DMS 273 (cell line): Measurements from ENCODE around the gene VGLL4.
"Not testable (repeated sequence)": the region's sequence is repeated elsewhere in the genome, so short reads cannot be mapped to it uniquely, and the experiment has no call there.

Experiments used
- DNase-seq: peaks from one replicate; lab custom pipeline; 2025; ENCODE audit not compliant: unreplicated experiment; lab: John Stamatoyannopoulos, UW

Gene VGLL4, protein sequence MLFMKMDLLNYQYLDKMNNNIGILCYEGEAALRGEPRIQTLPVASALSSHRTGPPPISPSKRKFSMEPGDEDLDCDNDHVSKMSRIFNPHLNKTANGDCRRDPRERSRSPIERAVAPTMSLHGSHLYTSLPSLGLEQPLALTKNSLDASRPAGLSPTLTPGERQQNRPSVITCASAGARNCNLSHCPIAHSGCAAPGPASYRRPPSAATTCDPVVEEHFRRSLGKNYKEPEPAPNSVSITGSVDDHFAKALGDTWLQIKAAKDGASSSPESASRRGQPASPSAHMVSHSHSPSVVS

DNA sequence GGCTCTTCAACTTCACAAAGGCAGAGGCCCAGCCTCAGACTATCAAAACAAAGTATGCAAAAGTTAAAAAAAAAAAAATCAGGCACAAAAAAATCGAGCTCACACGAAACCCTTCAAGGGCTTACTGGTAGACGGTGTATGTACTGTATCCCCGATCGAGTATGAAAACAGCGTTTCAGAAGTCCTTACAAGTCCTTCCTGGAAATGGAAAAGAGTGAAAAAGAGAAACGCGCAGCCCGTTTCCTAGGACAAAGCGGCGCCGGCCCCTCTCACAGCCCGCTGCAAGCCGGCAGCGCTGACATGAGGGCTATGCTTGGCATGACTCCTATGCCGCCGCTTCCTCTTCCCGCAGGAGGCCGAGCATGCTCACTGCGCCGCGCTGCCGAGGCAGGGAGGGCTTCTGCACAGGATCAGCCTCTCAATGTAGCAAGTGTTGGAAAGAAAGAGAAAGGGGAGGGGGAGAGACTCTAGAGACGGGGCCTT, at the start of gene VGLL4:
TSS of gene VGLL4 (minus strand) at position 311 of the 483 bp plus-strand sequence. CDS start 397 bp downstream, outside the sequence.
- peak; percentile 94 for DNase-seq

DNA sequence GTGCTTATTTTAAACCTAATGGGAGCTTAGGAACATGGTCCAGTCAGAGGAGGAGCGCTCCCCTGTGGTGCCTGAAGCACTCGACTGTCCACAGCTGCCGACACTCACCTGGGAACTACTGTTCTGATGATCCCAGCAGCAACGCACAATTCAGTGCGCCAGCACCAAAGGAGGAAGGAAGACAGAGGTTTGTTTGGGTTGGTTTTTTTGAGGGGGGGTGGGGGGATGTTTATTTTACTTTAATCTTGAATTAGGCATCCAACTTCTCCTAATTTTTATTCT, 48.8 kb upstream of the VGLL4 start:
- DNase-seq = no peak

DNA sequence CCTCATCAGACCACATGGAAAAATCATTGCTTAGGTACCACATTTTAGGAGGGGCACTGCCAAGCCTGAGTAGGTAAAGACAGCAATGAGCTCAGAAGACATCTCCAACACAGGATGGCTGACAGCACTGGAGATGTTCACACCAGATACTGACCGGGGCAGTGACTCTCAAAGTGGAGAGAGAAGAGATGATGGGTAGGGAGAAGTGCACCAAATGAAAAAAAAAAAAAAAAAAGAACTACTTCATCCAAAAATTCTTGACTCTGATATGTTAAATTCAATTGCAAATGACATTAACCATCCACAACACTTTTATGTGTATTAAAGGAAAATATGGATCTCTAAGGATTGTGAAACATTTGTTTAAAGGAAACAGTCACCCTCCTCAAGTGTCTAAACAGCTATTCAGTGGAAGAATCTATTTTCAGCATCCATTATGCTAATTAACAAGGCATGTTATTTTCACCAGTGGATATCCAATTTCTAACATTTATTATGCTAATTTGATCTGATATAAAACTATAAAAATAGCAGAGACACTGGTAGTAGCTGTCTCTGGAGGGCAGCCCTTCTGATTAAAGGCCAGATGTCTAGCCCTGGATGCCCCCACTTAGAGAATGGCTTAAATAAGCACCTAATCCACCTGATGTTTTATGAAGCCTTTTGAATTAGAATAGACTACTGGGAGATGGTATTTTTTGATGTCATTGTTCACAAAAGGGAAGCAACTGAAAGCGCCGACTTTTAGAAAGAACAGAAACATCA, 48.2 kb upstream of the VGLL4 start:
- DNase-seq = peak; percentile 23

DNA sequence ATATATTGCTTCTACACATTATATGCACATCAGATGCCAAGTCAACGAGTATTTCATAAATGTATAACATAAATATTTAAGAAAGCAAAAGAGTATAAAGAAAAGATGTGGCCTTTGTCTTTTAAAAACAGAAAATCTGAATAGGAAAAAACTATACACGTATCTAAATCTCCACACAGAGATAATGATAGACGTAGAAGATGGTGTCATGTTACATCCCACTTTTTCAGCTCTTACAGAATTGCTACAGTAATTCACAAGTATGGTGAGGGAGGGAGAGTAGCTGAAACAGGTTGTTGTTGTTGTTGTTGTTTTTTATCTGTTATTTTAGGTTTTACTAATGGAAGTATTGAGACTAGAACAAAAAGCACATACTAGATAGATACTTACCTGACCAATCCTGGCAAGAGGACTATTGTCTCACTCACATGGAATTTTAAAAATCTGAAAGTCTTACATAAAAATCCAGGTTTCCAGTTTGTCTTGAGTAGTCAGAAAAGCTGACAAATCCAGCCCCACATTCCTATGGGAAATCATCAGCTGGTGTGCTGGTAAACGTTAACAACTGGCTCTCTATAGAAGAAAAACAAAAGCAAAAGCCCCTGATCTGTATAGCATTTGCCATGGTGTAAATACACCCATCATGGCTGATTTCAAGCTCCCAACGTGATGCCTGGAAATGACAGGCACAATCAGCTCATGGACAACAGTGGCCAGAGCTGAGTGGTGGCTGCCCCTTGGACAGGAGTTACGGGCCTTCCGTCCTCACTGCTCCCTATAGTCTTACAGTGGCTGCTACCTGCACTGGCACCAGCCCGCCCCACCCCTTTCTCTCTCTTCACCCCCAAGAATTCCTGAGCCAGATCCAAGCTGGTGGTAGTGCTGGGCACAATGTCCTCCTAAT, 47.4 kb upstream of the VGLL4 start:
- no peak for DNase-seq

GRCh38 chr3:11689749-11690148, 46.0 kb upstream of the VGLL4 start:
- no peak for DNase-seq

DNA sequence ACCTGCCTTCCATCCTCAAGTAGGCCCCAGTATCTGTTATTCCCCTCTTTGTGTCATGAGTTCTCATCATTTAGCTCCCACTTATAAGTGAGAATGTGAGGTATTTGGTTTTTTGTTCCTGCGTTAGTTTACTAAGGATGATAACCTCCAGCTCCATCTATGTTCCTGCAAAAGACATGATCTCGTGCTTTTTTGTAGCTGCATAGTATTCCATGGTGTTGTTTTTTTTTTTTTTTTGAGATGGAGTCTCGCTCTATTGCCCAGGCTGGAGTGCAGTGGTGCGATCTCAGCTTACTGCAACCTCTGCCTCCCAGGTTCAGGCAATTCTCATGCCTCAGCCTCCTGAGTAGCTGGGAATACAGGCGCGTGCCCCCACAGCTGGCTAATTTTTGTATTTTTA, 41.3 kb upstream of the VGLL4 start:
- DNase-seq = not testable (repeated sequence)

- DNase-seq = no peak
Observed at GRCh38 chr3:11680509-11680908, 36.8 kb upstream of the VGLL4 start.

DNA sequence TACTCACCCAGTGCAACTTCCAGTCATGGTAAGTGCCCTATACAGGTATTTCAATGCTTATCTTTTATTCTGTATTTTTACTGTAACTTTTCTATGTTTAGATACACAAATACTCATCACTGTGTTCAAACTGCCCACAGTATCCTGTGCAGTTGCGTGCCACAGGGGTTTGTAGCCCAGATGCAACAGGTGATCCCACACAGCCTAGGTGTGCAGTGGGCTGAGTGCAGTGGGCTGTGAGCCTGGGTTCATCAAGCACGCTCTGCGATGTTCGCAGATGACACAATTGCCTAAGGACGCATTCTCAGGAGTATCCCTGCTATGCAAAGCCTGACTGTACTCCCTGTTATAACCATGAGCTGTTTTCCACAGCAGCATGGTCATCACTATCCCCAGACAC, 36.2 kb upstream of the VGLL4 start:
- no peak for DNase-seq

GRCh38 chr3:11672363-11672762, 28.6 kb upstream of the VGLL4 start:
- DNase-seq = no peak

GRCh38 chr3:11671648-11672100, 28.0 kb upstream of the VGLL4 start:
- DNase-seq = no peak

GRCh38 chr3:11668243-11669235, 24.8 kb upstream of the VGLL4 start:
- peak; percentile 46 for DNase-seq

GRCh38 chr3:11665331-11665730, 21.6 kb upstream of the VGLL4 start:
- no peak for DNase-seq

- DNase-seq = peak; percentile 57
Observed at GRCh38 chr3:11662392-11662990, 18.8 kb upstream of the VGLL4 start.

GRCh38 chr3:11661827-11662226, 18.1 kb upstream of the VGLL4 start:
- DNase-seq = peak; percentile 81

DNA sequence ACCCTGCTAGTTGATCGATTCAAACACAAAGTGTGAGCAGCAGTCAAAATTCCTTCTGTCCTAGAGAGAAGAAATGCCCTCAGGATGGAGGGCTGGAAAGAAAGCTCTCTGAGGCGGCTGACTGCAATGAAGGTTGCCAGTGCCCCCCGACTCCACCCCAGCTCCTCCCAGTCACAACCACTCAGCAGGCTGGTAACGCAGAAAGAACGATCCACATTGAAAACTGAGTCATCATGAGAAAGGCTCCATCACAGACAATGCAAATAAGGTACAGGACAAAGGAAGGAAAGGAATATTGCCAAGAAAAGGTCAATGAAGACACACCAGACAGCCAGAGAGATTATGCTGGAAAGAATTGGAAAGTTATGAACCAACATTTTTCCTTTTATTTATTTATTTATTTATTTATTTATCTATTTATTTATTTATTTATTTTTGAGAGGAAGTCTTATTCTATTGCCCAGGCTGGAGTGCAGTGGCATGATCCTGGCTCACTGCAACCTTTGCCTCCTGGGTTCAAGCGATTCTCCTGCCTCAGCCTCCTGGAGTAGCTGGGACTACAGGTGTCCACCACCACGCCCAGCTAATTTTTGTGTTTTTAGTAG, 17.4 kb upstream of the VGLL4 start:
- no peak for DNase-seq

- no peak for DNase-seq
Observed at GRCh38 chr3:11660242-11660641, 16.5 kb upstream of the VGLL4 start.

DNA sequence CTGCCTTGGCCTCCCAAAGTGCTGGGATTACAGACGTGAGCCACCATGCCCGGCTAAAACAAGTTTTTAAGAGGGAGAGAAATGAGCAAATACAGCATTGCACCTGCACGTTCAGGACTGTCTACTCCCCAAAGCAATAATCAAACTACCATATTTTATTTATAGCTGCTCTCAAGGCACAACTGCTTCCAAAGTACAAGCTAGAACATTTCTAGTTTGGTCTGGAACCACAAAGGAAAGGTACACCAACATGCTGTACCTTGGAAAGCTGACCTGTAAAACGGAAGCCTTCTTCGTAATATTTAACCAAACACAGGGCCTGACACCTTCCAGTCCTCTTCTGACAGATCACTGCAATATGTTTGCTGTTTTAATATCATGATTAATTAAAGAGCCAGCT, 14.5 kb upstream of the VGLL4 start:
- DNase-seq = no peak

GRCh38 chr3:11655196-11655928, 11.6 kb upstream of the VGLL4 start:
- DNase-seq = peak; percentile 75

DNA sequence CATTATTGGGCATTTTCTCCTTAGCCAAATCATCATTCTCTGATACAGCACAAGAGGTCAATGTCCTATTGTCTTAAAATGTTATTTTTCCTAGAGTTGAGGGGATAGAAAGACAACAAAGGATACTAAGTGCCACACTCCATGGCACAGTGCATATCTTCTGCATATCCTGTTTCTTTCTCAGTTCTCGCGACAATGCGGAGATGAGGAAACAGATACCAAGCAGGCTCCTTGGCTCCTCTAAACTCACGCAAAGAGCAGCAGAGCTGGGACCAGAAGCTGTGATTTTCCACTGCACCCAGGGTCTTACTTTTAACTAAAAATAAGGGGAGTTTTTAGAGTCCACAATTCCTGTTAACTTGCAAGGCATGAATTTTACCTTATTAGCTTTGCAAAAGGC, 10.5 kb upstream of the VGLL4 start:
- DNase-seq = no peak
